HEK293 (cell line): Measurements from ENCODE around the gene NEURL1.
A peak's percentile ranks its signal among the peaks of the same experiment; 100 is the strongest.

ENCODE experiments used
- CTCF ChIA-PET: fragments of 350-600 bp; formaldehyde crosslinking; extraction: SDS; loops from one replicate; lab custom pipeline; 2021; ENCODE audit warnings: antibody characterized with exemption; lab: Yijun Ruan, JAX
- POLR2A ChIA-PET: fragments of 300-600 bp; formaldehyde crosslinking; extraction: SDS; loops from one replicate; lab custom pipeline; 2020; ENCODE audit warnings: antibody characterized with exemption, inconsistent platforms; lab: Yijun Ruan, JAX
- H3K27ac ChIP-seq: fragments of 200-500 bp; sonication (Bioruptor generic); 2 replicates; pipeline ENCODE4 v1.5.1; 2014; ENCODE audit warnings: low read depth, low read length, control low read depth, inconsistent platforms; ENCODE audit errors: extremely low read depth
- H3K36me3 ChIP-seq, 2 experiments: fragments of 200-500 bp in 1 of 2; sonication (Bioruptor generic) in 1 of 2; 1 replicate in 1 of 2; 2 replicates in 1 of 2; pipeline ENCODE4 v1.5.1; 2014 to 2017; ENCODE audit warnings: inconsistent platforms in 2 of 2, low read length in 2 of 2; ENCODE audit not compliant: control insufficient read depth in 2 of 2, insufficient read depth in 1 of 2
- H3K4me1 ChIP-seq: fragments of 200-500 bp; sonication (Bioruptor generic); 2 replicates; pipeline ENCODE4 v1.5.1; 2014; ENCODE audit warnings: mild to moderate bottlenecking, low read length, inconsistent platforms; ENCODE audit not compliant: control insufficient read depth, insufficient read depth
- H3K4me3 ChIP-seq: 2 replicates; pipeline ENCODE4 v1.5.1; 2011; ENCODE audit warnings: low read depth, mild to moderate bottlenecking, control low read depth, low read length, moderate library complexity
- H3K9me3 ChIP-seq: fragments of 200-500 bp; sonication (Bioruptor generic); 2 replicates; pipeline ENCODE4 v1.5.1; 2014; ENCODE audit warnings: low read depth, low read length, inconsistent platforms; ENCODE audit not compliant: control insufficient read depth, insufficient read depth
- EGR2 ChIP-seq: fragments of 450-650 bp; formaldehyde crosslinking; IDR thresholded peaks from 2 replicates; pipeline ENCODE4 v1.5.1; 2016; ENCODE audit warnings: low read depth, missing biosample characterization, missing genetic modification characterization
- HOXC10 ChIP-seq: sonication (generic); formaldehyde crosslinking; IDR thresholded peaks from 2 replicates; pipeline ENCODE4 v1.8.1; 2023; ENCODE audit warnings: mild to moderate bottlenecking, missing genetic modification reagents
- IKZF3 ChIP-seq: fragments of 450-650 bp; IDR thresholded peaks from 2 replicates; pipeline ENCODE4 v1.5.0; 2018; ENCODE audit warnings: missing biosample characterization, mild to moderate bottlenecking, missing genetic modification characterization, moderate library complexity
- MZF1 ChIP-seq: fragments of 450-650 bp; formaldehyde crosslinking; IDR thresholded peaks from 2 replicates; pipeline ENCODE4 v1.5.1; 2017; ENCODE audit warnings: missing biosample characterization, missing genetic modification characterization, borderline replicate concordance
- WT1 ChIP-seq: fragments of 450-650 bp; formaldehyde crosslinking; IDR thresholded peaks from 2 replicates; pipeline ENCODE4 v1.5.1; 2016; ENCODE audit warnings: missing biosample characterization, missing genetic modification characterization
- YY2 ChIP-seq: fragments of 450-650 bp; formaldehyde crosslinking; IDR thresholded peaks from 2 replicates; pipeline ENCODE4 v1.5.1; 2016; ENCODE audit warnings: missing biosample characterization, missing genetic modification characterization
- ZBTB17 ChIP-seq: fragments of 450-650 bp; formaldehyde crosslinking; IDR thresholded peaks from 2 replicates; pipeline ENCODE4 v1.5.1; 2016; ENCODE audit warnings: missing biosample characterization, missing genetic modification characterization
- ZFHX2 ChIP-seq: fragments of 450-650 bp; formaldehyde crosslinking; conservative IDR thresholded peaks from 2 replicates; pipeline ENCODE4 v1.5.1; 2016; ENCODE audit warnings: missing biosample characterization, missing genetic modification characterization
- ZFP69B ChIP-seq: fragments of 450-650 bp; formaldehyde crosslinking; IDR thresholded peaks from 2 replicates; pipeline ENCODE4 v1.5.1; 2016; ENCODE audit warnings: missing biosample characterization, missing genetic modification characterization
- ZNF112 ChIP-seq: fragments of 450-650 bp; formaldehyde crosslinking; IDR thresholded peaks from 2 replicates; pipeline ENCODE4 v1.5.0; 2017; ENCODE audit warnings: missing biosample characterization, missing genetic modification characterization
- ZNF2 ChIP-seq: fragments of 450-650 bp; formaldehyde crosslinking; IDR thresholded peaks from 2 replicates; pipeline ENCODE4 v1.5.1; 2016; ENCODE audit warnings: missing biosample characterization, missing genetic modification characterization
- ZNF214 ChIP-seq: fragments of 450-650 bp; formaldehyde crosslinking; IDR thresholded peaks from 2 replicates; pipeline ENCODE4 v1.5.1; 2017; ENCODE audit warnings: missing biosample characterization, mild to moderate bottlenecking, missing genetic modification characterization, borderline replicate concordance
- ZNF221 ChIP-seq: fragments of 450-650 bp; formaldehyde crosslinking; IDR thresholded peaks from 2 replicates; pipeline ENCODE4 v1.5.1; 2017; ENCODE audit warnings: missing biosample characterization, missing genetic modification characterization, borderline replicate concordance
- ZNF223 ChIP-seq: fragments of 450-650 bp; formaldehyde crosslinking; IDR thresholded peaks from 2 replicates; pipeline ENCODE4 v1.5.1; 2016; ENCODE audit warnings: missing biosample characterization, missing genetic modification characterization
- ZNF521 ChIP-seq: fragments of 450-650 bp; formaldehyde crosslinking; IDR thresholded peaks from 2 replicates; pipeline ENCODE4 v1.5.1; 2017; ENCODE audit warnings: missing biosample characterization, mild to moderate bottlenecking, missing genetic modification characterization
- ZNF530 ChIP-seq: fragments of 450-650 bp; formaldehyde crosslinking; IDR thresholded peaks from 2 replicates; pipeline ENCODE4 v1.5.1; 2016; ENCODE audit warnings: low read depth, missing biosample characterization, missing genetic modification characterization
- ZNF544 ChIP-seq: fragments of 450-650 bp; formaldehyde crosslinking; IDR thresholded peaks from 2 replicates; pipeline ENCODE4 v1.5.0; 2017; ENCODE audit warnings: missing biosample characterization, missing genetic modification characterization
- ZNF621 ChIP-seq: fragments of 450-650 bp; formaldehyde crosslinking; IDR thresholded peaks from 2 replicates; pipeline ENCODE4 v1.5.1; 2017; ENCODE audit warnings: missing biosample characterization, missing genetic modification characterization
- ZNF660 ChIP-seq: fragments of 450-650 bp; IDR thresholded peaks from 2 replicates; pipeline ENCODE4 v1.5.1; 2018; ENCODE audit warnings: missing biosample characterization, mild to moderate bottlenecking, missing genetic modification characterization
- ZNF707 ChIP-seq: fragments of 450-650 bp; formaldehyde crosslinking; IDR thresholded peaks from 2 replicates; pipeline ENCODE4 v1.5.1; 2016; ENCODE audit warnings: missing biosample characterization, missing genetic modification characterization
- TF ChIP-seq, protein P1 (sequence below): fragments of 450-650 bp; formaldehyde crosslinking; IDR thresholded peaks from 2 replicates; pipeline ENCODE4 v1.5.1; 2016; ENCODE audit warnings: missing biosample characterization, missing genetic modification characterization
- TF ChIP-seq, protein P2 (sequence below): fragments of 450-650 bp; formaldehyde crosslinking; IDR thresholded peaks from 2 replicates; pipeline ENCODE4 v1.5.1; 2016; ENCODE audit warnings: missing biosample characterization, missing genetic modification characterization
- TF ChIP-seq, protein P3 (sequence below): fragments of 450-650 bp; formaldehyde crosslinking; IDR thresholded peaks from 2 replicates; pipeline ENCODE4 v1.5.1; 2016; ENCODE audit warnings: missing biosample characterization, missing genetic modification characterization
- TF ChIP-seq, protein P4 (sequence below): fragments of 450-650 bp; formaldehyde crosslinking; IDR thresholded peaks from 2 replicates; pipeline ENCODE4 v1.5.1; 2016; ENCODE audit warnings: missing biosample characterization, missing genetic modification characterization
- TF ChIP-seq, protein P5 (sequence below): fragments of 450-650 bp; formaldehyde crosslinking; IDR thresholded peaks from 2 replicates; pipeline ENCODE4 v1.5.1; 2017; ENCODE audit warnings: missing biosample characterization, missing genetic modification characterization
- TF ChIP-seq, protein P6 (sequence below): fragments of 450-650 bp; formaldehyde crosslinking; IDR thresholded peaks from 2 replicates; pipeline ENCODE4 v1.5.1; 2016; ENCODE audit warnings: missing biosample characterization, missing genetic modification characterization

NEURL1 gene

DNA sequence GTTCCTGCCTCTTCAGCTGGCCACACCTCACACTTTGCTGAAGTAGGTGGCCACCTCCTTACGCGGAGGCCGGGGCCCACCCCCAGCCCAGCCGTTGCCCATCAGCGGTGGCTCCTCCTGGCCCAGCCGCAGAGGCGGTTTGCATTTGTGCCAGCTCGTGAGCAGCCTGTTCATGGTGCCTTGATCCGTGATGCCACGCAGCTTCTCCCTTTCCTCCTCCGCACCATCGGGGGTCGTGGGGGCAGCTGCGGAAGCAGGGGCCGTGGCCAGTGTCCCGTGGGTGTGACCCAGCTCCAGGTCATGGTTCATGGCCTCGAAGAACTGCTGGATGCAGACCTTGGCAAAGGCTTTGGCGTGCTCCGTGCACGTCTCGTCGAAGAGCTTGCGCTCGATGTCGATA is 38.3 kb upstream of the NEURL1 start:
- no peak overlapping the region for H3K4me3 ChIP-seq
- POLR2A ChIA-PET, result no interaction called here
- no peaks in the 10 kb centered on the region for H3K9me3 ChIP-seq
- H3K27ac ChIP-seq, result no peak overlapping the region
- TF ChIP-seq, protein P1, sequence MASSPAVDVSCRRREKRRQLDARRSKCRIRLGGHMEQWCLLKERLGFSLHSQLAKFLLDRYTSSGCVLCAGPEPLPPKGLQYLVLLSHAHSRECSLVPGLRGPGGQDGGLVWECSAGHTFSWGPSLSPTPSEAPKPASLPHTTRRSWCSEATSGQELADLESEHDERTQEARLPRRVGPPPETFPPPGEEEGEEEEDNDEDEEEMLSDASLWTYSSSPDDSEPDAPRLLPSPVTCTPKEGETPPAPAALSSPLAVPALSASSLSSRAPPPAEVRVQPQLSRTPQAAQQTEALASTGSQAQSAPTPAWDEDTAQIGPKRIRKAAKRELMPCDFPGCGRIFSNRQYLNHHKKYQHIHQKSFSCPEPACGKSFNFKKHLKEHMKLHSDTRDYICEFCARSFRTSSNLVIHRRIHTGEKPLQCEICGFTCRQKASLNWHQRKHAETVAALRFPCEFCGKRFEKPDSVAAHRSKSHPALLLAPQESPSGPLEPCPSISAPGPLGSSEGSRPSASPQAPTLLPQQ (tag by site-specific recombination), result peak; percentile 43; the same call in 1 of the 2 replicates
- no peak for TF ChIP-seq ZNF214 (tag by site-specific recombination)
- TF ChIP-seq ZFHX2 (tag by site-specific recombination), result peak; percentile 56
- TF ChIP-seq HOXC10 (CRISPR knock-in tag), result no peak
- no peak for TF ChIP-seq IKZF3 (tag by site-specific recombination)
- TF ChIP-seq, protein P2, sequence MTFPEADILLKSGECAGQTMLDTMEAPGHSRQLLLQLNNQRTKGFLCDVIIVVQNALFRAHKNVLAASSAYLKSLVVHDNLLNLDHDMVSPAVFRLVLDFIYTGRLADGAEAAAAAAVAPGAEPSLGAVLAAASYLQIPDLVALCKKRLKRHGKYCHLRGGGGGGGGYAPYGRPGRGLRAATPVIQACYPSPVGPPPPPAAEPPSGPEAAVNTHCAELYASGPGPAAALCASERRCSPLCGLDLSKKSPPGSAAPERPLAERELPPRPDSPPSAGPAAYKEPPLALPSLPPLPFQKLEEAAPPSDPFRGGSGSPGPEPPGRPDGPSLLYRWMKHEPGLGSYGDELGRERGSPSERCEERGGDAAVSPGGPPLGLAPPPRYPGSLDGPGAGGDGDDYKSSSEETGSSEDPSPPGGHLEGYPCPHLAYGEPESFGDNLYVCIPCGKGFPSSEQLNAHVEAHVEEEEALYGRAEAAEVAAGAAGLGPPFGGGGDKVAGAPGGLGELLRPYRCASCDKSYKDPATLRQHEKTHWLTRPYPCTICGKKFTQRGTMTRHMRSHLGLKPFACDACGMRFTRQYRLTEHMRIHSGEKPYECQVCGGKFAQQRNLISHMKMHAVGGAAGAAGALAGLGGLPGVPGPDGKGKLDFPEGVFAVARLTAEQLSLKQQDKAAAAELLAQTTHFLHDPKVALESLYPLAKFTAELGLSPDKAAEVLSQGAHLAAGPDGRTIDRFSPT (tag by site-specific recombination), result no peak
- no peak for TF ChIP-seq ZNF660
- TF ChIP-seq, protein P3, sequence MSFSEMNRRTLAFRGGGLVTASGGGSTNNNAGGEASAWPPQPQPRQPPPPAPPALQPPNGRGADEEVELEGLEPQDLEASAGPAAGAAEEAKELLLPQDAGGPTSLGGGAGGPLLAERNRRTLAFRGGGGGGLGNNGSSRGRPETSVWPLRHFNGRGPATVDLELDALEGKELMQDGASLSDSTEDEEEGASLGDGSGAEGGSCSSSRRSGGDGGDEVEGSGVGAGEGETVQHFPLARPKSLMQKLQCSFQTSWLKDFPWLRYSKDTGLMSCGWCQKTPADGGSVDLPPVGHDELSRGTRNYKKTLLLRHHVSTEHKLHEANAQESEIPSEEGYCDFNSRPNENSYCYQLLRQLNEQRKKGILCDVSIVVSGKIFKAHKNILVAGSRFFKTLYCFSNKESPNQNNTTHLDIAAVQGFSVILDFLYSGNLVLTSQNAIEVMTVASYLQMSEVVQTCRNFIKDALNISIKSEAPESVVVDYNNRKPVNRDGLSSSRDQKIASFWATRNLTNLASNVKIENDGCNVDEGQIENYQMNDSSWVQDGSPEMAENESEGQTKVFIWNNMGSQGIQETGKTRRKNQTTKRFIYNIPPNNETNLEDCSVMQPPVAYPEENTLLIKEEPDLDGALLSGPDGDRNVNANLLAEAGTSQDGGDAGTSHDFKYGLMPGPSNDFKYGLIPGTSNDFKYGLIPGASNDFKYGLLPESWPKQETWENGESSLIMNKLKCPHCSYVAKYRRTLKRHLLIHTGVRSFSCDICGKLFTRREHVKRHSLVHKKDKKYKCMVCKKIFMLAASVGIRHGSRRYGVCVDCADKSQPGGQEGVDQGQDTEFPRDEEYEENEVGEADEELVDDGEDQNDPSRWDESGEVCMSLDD (tag by site-specific recombination), result no peak
- no peak for TF ChIP-seq ZNF544
- TF ChIP-seq ZNF112 (tag by site-specific recombination), result no peak
- TF ChIP-seq, protein P4, sequence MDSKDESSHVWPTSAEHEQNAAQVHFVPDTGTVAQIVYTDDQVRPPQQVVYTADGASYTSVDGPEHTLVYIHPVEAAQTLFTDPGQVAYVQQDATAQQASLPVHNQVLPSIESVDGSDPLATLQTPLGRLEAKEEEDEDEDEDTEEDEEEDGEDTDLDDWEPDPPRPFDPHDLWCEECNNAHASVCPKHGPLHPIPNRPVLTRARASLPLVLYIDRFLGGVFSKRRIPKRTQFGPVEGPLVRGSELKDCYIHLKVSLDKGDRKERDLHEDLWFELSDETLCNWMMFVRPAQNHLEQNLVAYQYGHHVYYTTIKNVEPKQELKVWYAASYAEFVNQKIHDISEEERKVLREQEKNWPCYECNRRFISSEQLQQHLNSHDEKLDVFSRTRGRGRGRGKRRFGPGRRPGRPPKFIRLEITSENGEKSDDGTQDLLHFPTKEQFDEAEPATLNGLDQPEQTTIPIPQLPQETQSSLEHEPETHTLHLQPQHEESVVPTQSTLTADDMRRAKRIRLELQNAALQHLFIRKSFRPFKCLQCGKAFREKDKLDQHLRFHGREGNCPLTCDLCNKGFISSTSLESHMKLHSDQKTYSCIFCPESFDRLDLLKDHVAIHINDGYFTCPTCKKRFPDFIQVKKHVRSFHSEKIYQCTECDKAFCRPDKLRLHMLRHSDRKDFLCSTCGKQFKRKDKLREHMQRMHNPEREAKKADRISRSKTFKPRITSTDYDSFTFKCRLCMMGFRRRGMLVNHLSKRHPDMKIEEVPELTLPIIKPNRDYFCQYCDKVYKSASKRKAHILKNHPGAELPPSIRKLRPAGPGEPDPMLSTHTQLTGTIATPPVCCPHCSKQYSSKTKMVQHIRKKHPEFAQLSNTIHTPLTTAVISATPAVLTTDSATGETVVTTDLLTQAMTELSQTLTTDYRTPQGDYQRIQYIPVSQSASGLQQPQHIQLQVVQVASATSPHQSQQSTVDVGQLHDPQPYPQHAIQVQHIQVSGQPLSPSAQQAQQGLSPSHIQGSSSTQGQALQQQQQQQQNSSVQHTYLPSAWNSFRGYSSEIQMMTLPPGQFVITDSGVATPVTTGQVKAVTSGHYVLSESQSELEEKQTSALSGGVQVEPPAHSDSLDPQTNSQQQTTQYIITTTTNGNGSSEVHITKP (tag by site-specific recombination), result no peak
- no peak for TF ChIP-seq MZF1 (tag by site-specific recombination)
- TF ChIP-seq, protein P5, sequence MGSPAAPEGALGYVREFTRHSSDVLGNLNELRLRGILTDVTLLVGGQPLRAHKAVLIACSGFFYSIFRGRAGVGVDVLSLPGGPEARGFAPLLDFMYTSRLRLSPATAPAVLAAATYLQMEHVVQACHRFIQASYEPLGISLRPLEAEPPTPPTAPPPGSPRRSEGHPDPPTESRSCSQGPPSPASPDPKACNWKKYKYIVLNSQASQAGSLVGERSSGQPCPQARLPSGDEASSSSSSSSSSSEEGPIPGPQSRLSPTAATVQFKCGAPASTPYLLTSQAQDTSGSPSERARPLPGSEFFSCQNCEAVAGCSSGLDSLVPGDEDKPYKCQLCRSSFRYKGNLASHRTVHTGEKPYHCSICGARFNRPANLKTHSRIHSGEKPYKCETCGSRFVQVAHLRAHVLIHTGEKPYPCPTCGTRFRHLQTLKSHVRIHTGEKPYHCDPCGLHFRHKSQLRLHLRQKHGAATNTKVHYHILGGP (tag by site-specific recombination), result no peak
- TF ChIP-seq ZNF223, result no peak
- TF ChIP-seq ZNF2 (tag by site-specific recombination), result no peak
- TF ChIP-seq ZNF707 (tag by site-specific recombination), result no peak
- peak; percentile 44; the same call in 1 of the 2 replicates for TF ChIP-seq EGR2
- TF ChIP-seq, protein P6, sequence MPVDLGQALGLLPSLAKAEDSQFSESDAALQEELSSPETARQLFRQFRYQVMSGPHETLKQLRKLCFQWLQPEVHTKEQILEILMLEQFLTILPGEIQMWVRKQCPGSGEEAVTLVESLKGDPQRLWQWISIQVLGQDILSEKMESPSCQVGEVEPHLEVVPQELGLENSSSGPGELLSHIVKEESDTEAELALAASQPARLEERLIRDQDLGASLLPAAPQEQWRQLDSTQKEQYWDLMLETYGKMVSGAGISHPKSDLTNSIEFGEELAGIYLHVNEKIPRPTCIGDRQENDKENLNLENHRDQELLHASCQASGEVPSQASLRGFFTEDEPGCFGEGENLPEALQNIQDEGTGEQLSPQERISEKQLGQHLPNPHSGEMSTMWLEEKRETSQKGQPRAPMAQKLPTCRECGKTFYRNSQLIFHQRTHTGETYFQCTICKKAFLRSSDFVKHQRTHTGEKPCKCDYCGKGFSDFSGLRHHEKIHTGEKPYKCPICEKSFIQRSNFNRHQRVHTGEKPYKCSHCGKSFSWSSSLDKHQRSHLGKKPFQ (tag by site-specific recombination), result no peak
- TF ChIP-seq ZFP69B, result 0 out of 2 replicates have a peak, but pooled peaks have one; percentile 36
- no peak for TF ChIP-seq WT1
- no peak for TF ChIP-seq ZBTB17
- no peak for TF ChIP-seq ZNF221
- TF ChIP-seq ZNF521 (tag by site-specific recombination), result no peak
- TF ChIP-seq YY2 (tag by site-specific recombination), result no peak
- TF ChIP-seq ZNF621 (tag by site-specific recombination), result no peak
- no peak for TF ChIP-seq ZNF530
- TF ChIP-seq, all 188 proteins: peak for 4
- peaks cover 9% of the 10 kb centered on the region for H3K4me1 ChIP-seq
- H3K36me3 ChIP-seq, result peaks cover 0 to 6% of the 10 kb centered on the region in 2 experiments; a peak in 1 of 3 replicates
- CTCF ChIA-PET, result interaction anchor here (0.9 to 1.0 kb wide), 2 partner anchors 20 to 28 kb away, joined by 4 read pairs; no protein-coding TSS in a partner anchor
